Thyroid gland (tissue), 4 donors: ENCODE measurements around the gene ADAMTS2. TPM values are rescaled to one million over a fixed set of nuclear protein-coding genes. Genes with fewer than 3 reads are reported as not detected.

Source experiments
- DNase-seq, 2 donors: peaks; one replicate each; pipeline ENCODE4 v3.0.0-alpha.2; 2019
- H3K27ac ChIP-seq, 3 donors: fragments of 200-600 bp; sonication (generic); 1 replicate in 2 of 3; 2 replicates in 1 of 3; pipeline ENCODE4 v1.5.1; 2016 to 2019; ENCODE audit warnings: mild to moderate bottlenecking in 1 of 3, moderate library complexity in 1 of 3
- H3K27me3 ChIP-seq: fragments of 200-600 bp; sonication (generic); one replicate; pipeline ENCODE4 v1.5.1; 2019
- H3K36me3 ChIP-seq, 2 donors: fragments of 200-600 bp; sonication (generic); one replicate each; pipeline ENCODE4 v1.5.1; 2016 to 2019
- H3K4me1 ChIP-seq, 2 donors: fragments of 200-600 bp; sonication (generic); one replicate each; pipeline ENCODE4 v1.5.1; 2017 to 2019
- H3K4me3 ChIP-seq, 3 donors: fragments of 200-600 bp; sonication (generic); replicated peaks in 1 of 3; 1 replicate in 2 of 3; 2 replicates in 1 of 3; pipeline ENCODE4 v1.5.1; 2016; ENCODE audit warnings: mild to moderate bottlenecking in 1 of 3
- H3K9me3 ChIP-seq: fragments of 200-600 bp; sonication (generic); one replicate; pipeline ENCODE4 v1.5.1; 2017
- CTCF ChIP-seq, 6 experiments: fragments of 200-600 bp in 3 of 6; fragments of 450-650 bp in 3 of 6; sonication (generic) in 3 of 6; IDR thresholded peaks; one replicate each; pipeline ENCODE4 v1.5.1; 2016 to 2019; ENCODE audit warnings: antibody characterized with exemption in 6 of 6, mild to moderate bottlenecking in 2 of 6, inconsistent platforms in 1 of 6, moderate library complexity in 1 of 6
- POLR2A ChIP-seq, 2 donors: fragments of 450-650 bp; IDR thresholded peaks; one replicate each; pipeline ENCODE4 v1.6.1; 2017; ENCODE audit warnings: antibody characterized with exemption in 2 of 2, mild to moderate bottlenecking in 2 of 2, moderate library complexity in 1 of 2
- WGBS, 2 donors: methylation state at CpG; one replicate each; pipeline ENCODE4 v1.1.5; 2017; 5-methylcytosine and 5-hydroxymethylcytosine counted together
- intact Hi-C: fragments of 100-400 bp; cut with DNase I; formaldehyde crosslinking; loops from one replicate; pipeline ENCODE4 v1.15.1; 2023
- total RNA-seq, 4 donors: library from RNA; depleted of rRNA; stranded (reverse); fragments of >200 nt; gene quantifications; one replicate each; pipeline ENCODE4 v1.2.3, GENCODE V29; 2016

The ADAMTS2 gene
- total RNA-seq, 4 donors from 2014 or later: 3.5 to 16.2 (median 7.3) TPM

GRCh38 chr5:179210478-179210877, 134.8 kb downstream of the ADAMTS2 start:
- intact Hi-C loops: no loop called here
- H3K36me3 ChIP-seq: no peaks in the 10 kb centered on the region
- no peak overlapping the region for H3K27ac ChIP-seq
- DNase-seq: no peak
- H3K27me3 ChIP-seq: no peaks in the 10 kb centered on the region
- H3K4me1 ChIP-seq: no peaks in the 10 kb centered on the region
- no peaks in the 10 kb centered on the region for H3K9me3 ChIP-seq
- WGBS, 2 donors: 91 to 95% methylated on average over 6 of the region's 6 CpGs
- H3K4me3 ChIP-seq: no peak overlapping the region
- TF ChIP-seq POLR2A (IDR thresholded peaks at IDR 0.05) (no peak), CTCF (IDR thresholded peaks at IDR 0.05) (no peak)

- WGBS, 2 donors: 63 to 72% methylated on average over 15 to 20 of the region's 20 CpGs
- Histone ChIP-seq H3K27ac (no peak overlapping the region), H3K9me3 (no peaks in the 10 kb centered on the region), H3K36me3 (no peaks in the 10 kb centered on the region), H3K27me3 (no peaks in the 10 kb centered on the region), H3K4me3 (no peak overlapping the region), H3K4me1 (no peaks in the 10 kb centered on the region)
- intact Hi-C loops: no loop called here
- no peak for DNase-seq
- no peak for TF ChIP-seq POLR2A (IDR thresholded peaks at IDR 0.05)
- TF ChIP-seq CTCF (IDR thresholded peaks at IDR 0.05): no peak
Observed at GRCh38 chr5:179209359-179210150, 135.7 kb downstream of the ADAMTS2 start.

- H3K27ac ChIP-seq: no peak overlapping the region
- TF ChIP-seq CTCF (IDR thresholded peaks at IDR 0.05): no peak
- no peak for TF ChIP-seq POLR2A (IDR thresholded peaks at IDR 0.05)
- H3K4me1 ChIP-seq: no peaks in the 10 kb centered on the region
- no peak for DNase-seq
- no peaks in the 10 kb centered on the region for H3K36me3 ChIP-seq
- H3K9me3 ChIP-seq: no peaks in the 10 kb centered on the region
- WGBS, 2 donors: 88 to 89% methylated on average over 11 to 14 of the region's 18 CpGs
- intact Hi-C loops: no loop called here
- no peaks in the 10 kb centered on the region for H3K27me3 ChIP-seq
- no peak overlapping the region for H3K4me3 ChIP-seq
Observed at GRCh38 chr5:179208706-179209358, 136.4 kb downstream of the ADAMTS2 start.

DNA sequence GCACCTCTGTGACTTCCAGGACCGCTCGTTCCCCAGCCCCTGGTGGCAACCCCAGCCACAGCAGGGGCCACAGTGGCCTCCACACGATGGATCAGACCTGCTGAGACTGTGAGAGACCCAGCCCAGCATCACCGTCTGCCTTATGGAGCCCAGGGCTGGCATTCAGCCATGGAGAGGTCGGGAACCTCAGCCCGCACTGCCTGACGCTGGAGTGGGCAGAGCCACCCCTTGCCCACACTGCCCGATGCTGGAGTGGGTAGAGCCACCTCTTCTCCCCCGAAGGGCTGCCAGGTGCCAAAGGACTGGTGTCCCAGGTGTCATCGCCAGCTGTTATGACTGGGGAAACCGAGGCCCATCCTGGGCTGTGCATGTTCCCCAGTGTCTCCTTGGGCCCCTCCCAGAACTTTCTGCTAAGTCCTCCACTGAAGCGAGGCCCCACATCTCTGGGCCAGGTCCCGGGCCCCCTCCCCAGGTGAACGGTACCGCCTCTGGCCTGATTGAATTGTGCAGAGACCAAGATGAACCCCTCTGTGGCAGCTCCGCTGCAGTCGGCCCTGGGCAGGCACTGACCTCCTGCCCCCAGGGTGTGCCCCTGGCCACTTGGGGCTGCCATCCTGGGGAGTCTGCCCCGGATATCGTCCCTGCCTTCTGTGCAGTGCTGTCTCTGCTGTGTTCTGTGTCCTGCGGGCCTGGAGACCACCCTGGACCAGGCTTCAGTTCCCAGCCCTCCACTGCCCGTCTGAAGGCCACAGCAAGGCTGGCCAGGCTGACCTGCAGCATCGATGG, 137.1 kb downstream of the ADAMTS2 start:
- 81 to 92% methylated on average over 5 to 15 of the region's 22 CpGs for WGBS, 2 donors
- Histone ChIP-seq H3K27ac (no peak overlapping the region), H3K36me3 (no peaks in the 10 kb centered on the region), H3K4me3 (no peak overlapping the region), H3K27me3 (no peaks in the 10 kb centered on the region), H3K4me1 (no peaks in the 10 kb centered on the region), H3K9me3 (no peaks in the 10 kb centered on the region)
- no peak for TF ChIP-seq CTCF (IDR thresholded peaks at IDR 0.05)
- TF ChIP-seq POLR2A (IDR thresholded peaks at IDR 0.05): no peak
- intact Hi-C loops: no loop called here
- DNase-seq: no peak
